Nephron progenitor cell (in vitro differentiated cells): ENCODE results near the gene KDM4E.
A peak's percentile ranks its signal among the peaks of the same experiment; 100 is the strongest.
"Not testable (repeated sequence)": the region's sequence is repeated elsewhere in the genome, so short reads cannot be mapped to it uniquely, and the experiment has no call there.

Source experiments
- DNase-seq: peaks from one replicate; pipeline ENCODE4 v3.0.0; 2021
- H3K27ac Mint-ChIP-seq: 2 replicates; pipeline ENCODE4 v1.8.0; 2021; ENCODE audit warnings: mild to moderate bottlenecking, moderate library complexity, mixed read lengths
- H3K27me3 Mint-ChIP-seq: 2 replicates; pipeline ENCODE4 v1.8.0; 2021; ENCODE audit warnings: mild to moderate bottlenecking, low read depth, mixed read lengths; ENCODE audit not compliant: poor library complexity
- H3K36me3 Mint-ChIP-seq: 2 replicates; pipeline ENCODE4 v1.8.0; 2021; ENCODE audit warnings: low read depth, mixed read lengths
- H3K4me1 Mint-ChIP-seq: 2 replicates; pipeline ENCODE4 v1.8.0; 2021; ENCODE audit warnings: mixed read lengths
- H3K4me3 Mint-ChIP-seq: 2 replicates; pipeline ENCODE4 v1.8.0; 2021; ENCODE audit warnings: mild to moderate bottlenecking, moderate library complexity, mixed read lengths
- H3K9me3 Mint-ChIP-seq: 2 replicates; pipeline ENCODE4 v1.8.0; 2021; ENCODE audit warnings: mild to moderate bottlenecking, moderate library complexity, mixed read lengths
- TF ChIP-seq, protein P1 (sequence below): fragments of 200-600 bp; sonication (generic); IDR thresholded peaks from 2 replicates; pipeline ENCODE4 v1.5.0; 2021; ENCODE audit warnings: antibody characterized with exemption

KDM4E gene

GRCh38 chr11:94998285-94998684 lies 26.8 kb upstream of the KDM4E start:
- Mint-ChIP-seq H3K36me3 (peaks cover 38% of the 10 kb centered on the region), H3K27ac (no peak overlapping the region), H3K4me3 (no peak overlapping the region), H3K9me3 (no peaks in the 10 kb centered on the region), H3K4me1 (no peaks in the 10 kb centered on the region), H3K27me3 (peaks cover 3% of the 10 kb centered on the region)
- no peak for DNase-seq
- TF ChIP-seq, protein P1, sequence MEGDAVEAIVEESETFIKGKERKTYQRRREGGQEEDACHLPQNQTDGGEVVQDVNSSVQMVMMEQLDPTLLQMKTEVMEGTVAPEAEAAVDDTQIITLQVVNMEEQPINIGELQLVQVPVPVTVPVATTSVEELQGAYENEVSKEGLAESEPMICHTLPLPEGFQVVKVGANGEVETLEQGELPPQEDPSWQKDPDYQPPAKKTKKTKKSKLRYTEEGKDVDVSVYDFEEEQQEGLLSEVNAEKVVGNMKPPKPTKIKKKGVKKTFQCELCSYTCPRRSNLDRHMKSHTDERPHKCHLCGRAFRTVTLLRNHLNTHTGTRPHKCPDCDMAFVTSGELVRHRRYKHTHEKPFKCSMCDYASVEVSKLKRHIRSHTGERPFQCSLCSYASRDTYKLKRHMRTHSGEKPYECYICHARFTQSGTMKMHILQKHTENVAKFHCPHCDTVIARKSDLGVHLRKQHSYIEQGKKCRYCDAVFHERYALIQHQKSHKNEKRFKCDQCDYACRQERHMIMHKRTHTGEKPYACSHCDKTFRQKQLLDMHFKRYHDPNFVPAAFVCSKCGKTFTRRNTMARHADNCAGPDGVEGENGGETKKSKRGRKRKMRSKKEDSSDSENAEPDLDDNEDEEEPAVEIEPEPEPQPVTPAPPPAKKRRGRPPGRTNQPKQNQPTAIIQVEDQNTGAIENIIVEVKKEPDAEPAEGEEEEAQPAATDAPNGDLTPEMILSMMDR, result no peak

- H3K27me3 Mint-ChIP-seq, result peaks cover 17% of the 10 kb centered on the region
- H3K4me3 Mint-ChIP-seq, result no peak overlapping the region
- H3K4me1 Mint-ChIP-seq, result no peaks in the 10 kb centered on the region
These were observed 21.3 kb upstream of the KDM4E start for GRCh38 chr11:95003716-95004115.

DNA sequence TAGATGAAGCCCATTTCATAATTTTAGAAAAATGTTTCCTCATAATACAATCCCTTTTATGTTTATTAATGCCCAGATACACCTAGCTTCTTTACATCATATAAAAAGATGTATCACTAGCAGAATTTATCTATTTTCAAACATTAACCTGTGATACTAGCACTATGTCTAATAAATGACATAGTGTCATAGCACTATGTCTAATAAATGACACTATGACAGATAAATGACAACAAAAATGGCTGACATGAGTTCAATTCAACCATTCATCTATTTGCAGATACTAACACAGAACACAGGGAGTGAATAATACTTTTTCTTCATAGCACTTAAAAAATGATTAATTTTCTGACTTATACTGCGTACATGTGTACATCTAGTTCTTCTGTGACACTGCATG lies 19.4 kb upstream of the KDM4E start:
- H3K9me3 Mint-ChIP-seq, result peaks cover 22% of the 10 kb centered on the region
- no peak overlapping the region for H3K27ac Mint-ChIP-seq
- no peak overlapping the region for H3K4me3 Mint-ChIP-seq
- TF ChIP-seq, protein P1, result no peak
- H3K27me3 Mint-ChIP-seq, result peaks cover 26% of the 10 kb centered on the region
- H3K4me1 Mint-ChIP-seq, result no peaks in the 10 kb centered on the region
- no peaks in the 10 kb centered on the region for H3K36me3 Mint-ChIP-seq
- no peak for DNase-seq

More at GRCh38 chr11:95003716-95004115, 21.3 kb upstream of the KDM4E start:
- no peak for DNase-seq
- Mint-ChIP-seq H3K36me3 (peaks cover 18% of the 10 kb centered on the region), H3K9me3 (peaks cover 16% of the 10 kb centered on the region), H3K27ac (no peak overlapping the region)
- TF ChIP-seq, protein P1, result no peak

- no peak overlapping the region for H3K27ac Mint-ChIP-seq
- TF ChIP-seq, protein P1, result no peak
- DNase-seq, result no peak
- peaks cover 22% of the 10 kb centered on the region for H3K9me3 Mint-ChIP-seq
- H3K36me3 Mint-ChIP-seq, result no peaks in the 10 kb centered on the region
- H3K4me1 Mint-ChIP-seq, result peaks cover 3% of the 10 kb centered on the region
- peaks cover 23% of the 10 kb centered on the region for H3K27me3 Mint-ChIP-seq
- H3K4me3 Mint-ChIP-seq, result no peak overlapping the region
These were observed 13.7 kb upstream of the KDM4E start for GRCh38 chr11:95011376-95011775.

GRCh38 chr11:95014184-95014821 lies 10.8 kb upstream of the KDM4E start:
- Mint-ChIP-seq H3K36me3 (no peaks in the 10 kb centered on the region), H3K27ac (no peak overlapping the region), H3K9me3 (peaks cover under 1% of the 10 kb centered on the region), H3K27me3 (peaks cover 8% of the 10 kb centered on the region), H3K4me3 (no peak overlapping the region), H3K4me1 (peaks cover 6% of the 10 kb centered on the region)
- TF ChIP-seq, protein P1, result no peak
- no peak for DNase-seq

- H3K27ac Mint-ChIP-seq, result peak overlapping the region; percentile 24
- peaks cover 6% of the 10 kb centered on the region for H3K4me1 Mint-ChIP-seq
- no peaks in the 10 kb centered on the region for H3K27me3 Mint-ChIP-seq
- H3K36me3 Mint-ChIP-seq, result no peaks in the 10 kb centered on the region
- no peak for DNase-seq
- no peaks in the 10 kb centered on the region for H3K9me3 Mint-ChIP-seq
- TF ChIP-seq, protein P1, result no peak
- H3K4me3 Mint-ChIP-seq, result no peak overlapping the region
These were observed 8.9 kb upstream of the KDM4E start for GRCh38 chr11:95016139-95016538.

DNA sequence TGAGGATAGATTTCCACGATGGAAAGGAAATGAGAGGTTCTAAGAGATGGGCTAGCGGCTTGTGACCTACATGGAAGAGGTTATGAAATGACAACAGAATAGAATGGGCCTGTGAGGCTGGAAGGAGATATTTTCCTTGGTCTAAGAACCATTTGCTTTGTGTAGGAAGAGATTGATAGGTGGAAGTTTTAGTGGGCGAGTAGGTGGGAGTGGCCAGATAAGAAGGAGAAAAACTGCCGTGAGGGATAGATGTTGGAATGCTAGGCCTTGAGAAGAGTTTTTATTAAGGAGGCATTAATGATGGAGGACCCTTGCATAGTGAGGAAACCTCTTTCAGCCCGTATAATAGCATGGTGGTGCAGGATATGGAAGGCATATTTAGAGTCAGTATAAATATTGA lies 3.6 kb upstream of the KDM4E start:
- DNase-seq, H3K4me1 Mint-ChIP-seq, H3K9me3 Mint-ChIP-seq, H3K4me3 Mint-ChIP-seq, H3K36me3 Mint-ChIP-seq, H3K27me3 Mint-ChIP-seq, H3K27ac Mint-ChIP-seq: not testable (repeated sequence)

- not testable (repeated sequence) for H3K9me3 Mint-ChIP-seq
These were observed 536 bp downstream of the KDM4E start for GRCh38 chr11:95025594-95025993.

More at GRCh38 chr11:95025594-95025993, 536 bp downstream of the KDM4E start:
- not testable (repeated sequence) for H3K27me3 Mint-ChIP-seq, DNase-seq, H3K27ac Mint-ChIP-seq, H3K36me3 Mint-ChIP-seq, H3K4me1 Mint-ChIP-seq, H3K4me3 Mint-ChIP-seq
